HG03521 (cell line): Measurements from ENCODE around the gene PLB1.
"Not testable (repeated sequence)": the region's sequence is repeated elsewhere in the genome, so short reads cannot be mapped to it uniquely, and the experiment has no call there.

Experiments
- ATAC-seq: cut with Tn5 transposase; IDR thresholded peaks from one replicate; pipeline ENCODE4 v1.9.1; 2021; ENCODE audit warnings: mild to moderate bottlenecking, moderate library complexity; ENCODE audit not compliant: unreplicated experiment

The PLB1 gene

DNA sequence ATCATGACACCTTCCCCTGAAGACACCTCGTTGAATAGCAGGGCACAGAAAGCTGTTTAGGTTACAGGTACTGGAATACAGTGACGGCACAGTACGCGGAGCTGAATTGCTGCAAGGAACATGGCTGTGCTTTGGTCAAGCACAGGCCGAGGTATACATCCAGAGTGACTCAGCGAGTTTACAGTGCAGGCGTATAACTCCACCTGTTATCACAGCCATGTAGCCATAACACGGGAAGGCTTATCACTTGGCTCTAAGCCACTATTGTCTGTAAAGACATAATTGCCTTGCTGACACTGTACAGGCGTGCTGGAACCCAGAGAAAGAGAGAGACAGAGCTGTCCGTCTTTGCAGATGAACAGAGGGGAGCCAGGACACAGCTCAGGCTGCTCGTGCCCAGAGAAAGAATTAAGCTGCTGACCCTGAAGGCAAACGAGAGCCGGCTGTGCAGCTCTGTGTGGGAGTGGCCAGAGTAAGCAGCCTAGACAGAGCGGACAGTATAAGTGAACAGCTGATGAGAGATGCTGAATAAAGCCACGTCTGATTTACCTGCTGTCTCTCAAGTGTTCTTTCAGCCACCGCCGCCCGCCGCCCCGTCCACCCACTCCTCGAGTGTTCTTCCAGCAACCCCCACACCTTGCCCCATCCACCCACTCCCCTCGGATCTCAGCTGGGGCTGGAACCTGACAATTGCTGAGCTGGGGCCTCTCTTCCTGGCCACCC is 168.4 kb downstream of the PLB1 start:
- ATAC-seq: no peak

DNA sequence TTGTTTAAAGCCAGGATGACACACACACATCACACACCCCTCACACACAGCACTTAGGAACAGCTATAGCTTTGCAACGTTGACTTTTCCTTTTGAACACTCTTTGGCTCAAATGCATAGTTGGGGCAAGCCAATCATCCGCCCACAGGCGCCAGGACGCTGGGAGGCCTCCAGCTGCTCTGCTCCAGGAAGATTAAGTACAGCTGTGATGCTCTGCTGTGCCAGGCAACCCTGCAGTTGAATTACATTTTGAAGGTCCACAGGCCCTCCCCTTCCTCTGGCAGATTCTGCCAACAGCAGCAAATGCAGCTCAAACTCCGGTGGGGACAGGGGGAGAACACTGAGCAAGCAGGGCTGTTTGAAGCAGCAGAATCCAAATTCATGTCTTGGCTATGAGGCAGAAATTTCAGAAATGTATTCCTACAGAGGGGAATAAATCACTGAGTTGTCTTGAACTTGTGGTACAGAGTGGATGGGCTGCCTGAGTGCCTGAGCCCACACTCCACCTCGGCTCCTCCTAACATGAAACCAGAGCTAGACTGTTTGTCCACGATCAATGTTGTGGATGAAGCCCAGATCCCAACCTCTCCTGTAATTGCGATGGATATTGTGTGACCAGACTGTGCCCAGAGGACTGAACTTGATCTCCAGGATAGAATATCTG is 169.3 kb downstream of the PLB1 start:
- no peak for ATAC-seq

DNA sequence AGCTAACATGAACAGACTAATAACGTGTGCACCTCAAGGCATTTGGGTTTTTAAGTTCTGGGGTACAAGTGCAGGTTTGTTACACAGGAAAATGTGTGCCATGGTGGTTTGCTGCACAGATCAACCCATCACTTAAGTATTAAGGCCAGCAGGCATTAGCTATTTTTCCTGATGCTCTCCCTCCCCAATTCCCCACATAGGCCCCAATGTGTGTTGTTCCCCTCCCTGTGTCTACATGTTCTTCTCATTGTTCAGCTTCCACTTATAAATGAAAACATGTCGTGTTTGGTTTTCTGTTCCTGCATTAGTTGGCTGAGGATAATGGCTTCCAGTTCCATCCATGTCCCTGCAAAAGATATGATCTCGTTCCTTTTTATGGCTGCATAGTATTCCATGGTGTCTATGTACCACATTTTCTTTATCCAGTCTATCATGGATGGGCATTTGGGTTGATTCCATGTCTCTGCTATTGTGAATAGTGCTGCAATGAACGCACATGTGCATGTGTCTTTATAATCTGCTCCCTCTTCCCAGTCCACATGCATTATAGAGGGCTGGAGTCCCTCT is 170.0 kb downstream of the PLB1 start:
- not testable (repeated sequence) for ATAC-seq

DNA sequence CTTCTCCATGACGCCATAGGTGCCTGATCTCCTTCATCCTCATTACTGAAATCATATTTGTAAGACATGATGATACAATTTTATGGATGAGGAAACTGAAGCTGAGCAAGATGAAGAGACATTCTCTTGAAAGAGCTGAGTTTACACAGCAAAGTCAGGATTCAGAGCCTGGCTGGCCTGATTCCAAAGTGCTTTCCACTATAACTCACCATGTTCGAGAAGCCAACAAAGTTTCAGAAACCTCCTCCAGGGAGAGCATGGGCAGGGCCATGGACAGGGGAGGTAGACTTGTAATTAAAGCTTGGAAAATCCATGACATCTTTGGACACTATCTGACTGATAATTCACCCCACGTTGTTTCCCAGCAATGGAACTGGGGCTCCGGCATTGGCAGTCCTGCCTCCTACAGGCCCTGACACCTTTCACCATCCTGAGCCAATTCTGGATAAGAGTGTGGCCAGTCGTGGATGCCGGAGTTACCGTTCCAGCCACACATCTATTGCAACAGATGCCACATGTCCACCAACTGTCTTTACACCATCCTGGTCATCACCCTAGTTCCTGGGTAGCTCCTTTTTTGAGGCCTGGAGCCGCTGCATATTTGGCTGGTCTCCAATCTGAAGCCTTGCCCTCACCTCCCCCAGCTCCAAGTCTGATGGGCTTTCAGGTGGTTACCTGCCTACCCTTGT is 170.8 kb downstream of the PLB1 start:
- no peak for ATAC-seq

DNA sequence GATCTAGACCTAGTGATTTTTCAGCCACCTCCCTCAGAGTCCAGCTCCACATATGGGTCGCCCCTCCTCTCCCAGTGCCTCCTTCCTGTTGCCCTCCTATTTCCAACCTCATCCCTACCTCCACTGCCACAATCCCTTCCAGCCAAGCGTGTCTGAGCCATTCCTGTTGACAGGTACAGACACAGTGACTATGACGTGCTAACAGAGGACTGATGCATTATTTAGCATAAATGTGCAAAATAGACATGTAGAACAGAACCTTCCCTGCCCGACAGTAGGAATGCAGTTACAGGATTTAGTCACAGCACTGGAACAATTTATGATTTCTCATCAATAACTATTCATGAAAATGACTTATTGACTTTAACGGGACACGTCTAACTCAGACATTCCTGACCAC is 171.4 kb downstream of the PLB1 start:
- no peak for ATAC-seq

DNA sequence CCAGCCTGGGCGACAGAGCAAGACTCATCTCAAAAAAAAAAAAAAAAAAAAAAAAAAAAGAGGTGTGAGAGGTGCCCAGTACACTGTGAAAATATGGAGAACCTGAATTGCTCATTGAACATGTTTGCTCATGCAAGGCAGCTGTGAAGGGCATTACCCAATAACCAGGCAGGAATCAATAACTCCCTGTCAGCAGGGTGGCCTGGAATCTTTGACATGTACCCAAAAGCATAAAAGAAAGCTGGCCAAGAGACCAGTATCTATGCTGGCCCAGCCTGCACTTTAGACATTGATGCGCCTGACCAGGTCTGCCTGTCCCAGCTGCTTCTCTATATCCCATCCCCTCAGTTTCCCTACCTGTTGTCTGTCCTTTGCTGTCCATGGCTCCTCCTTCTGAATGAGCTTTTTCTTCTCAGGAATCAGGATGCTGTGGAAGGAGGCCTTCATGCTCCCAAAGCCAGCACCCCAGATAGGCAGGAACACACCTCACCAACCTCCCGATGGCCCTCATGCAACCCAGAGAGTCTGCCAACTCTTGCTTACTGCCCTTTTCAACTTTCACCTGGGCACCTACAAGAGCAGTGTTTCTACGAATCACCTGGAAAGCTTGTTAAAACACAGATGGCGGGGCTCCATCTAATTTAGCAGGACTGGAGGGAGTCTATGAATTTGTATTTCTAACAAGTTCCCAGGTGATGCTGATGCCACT is 172.4 kb downstream of the PLB1 start:
- ATAC-seq: no peak

DNA sequence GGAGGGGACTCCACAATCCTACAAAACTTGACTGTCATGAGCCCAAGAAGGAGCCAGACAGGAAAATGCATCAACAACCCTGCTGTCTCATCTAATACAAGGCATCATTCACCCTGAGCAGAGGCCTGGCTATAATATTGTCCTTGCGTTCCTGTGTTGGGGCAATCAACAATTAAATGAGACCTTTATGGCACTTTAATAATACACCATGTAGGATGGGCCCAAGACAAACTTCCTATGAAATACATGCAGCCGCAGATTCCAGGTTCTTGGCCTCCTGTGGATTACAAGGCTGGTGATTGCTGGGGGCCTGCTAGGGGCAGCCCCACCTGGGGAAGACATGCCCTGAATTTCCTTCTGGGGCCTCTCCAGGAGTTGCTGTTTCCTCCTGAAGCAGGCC is 173.0 kb downstream of the PLB1 start:
- ATAC-seq: no peak

DNA sequence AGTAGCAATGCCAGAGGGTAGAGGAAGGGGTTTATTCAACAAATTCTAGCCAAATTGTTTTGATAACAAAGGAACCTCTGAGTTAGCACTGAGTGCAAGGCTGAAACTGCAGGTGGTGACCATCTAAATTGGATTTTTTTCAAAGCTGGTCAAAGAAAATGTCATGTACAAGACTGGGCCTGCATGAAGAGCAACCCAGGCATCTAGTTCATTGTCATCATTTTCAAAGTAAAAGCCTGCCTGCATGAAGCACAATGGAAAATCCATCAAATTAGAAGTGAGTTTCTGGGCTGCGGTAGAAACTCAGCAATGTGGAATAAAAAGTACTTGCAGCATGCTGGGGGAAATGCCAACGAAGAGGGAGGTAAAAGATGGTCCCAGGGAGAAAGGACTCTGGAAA is 175.0 kb downstream of the PLB1 start:
- ATAC-seq: no peak

DNA sequence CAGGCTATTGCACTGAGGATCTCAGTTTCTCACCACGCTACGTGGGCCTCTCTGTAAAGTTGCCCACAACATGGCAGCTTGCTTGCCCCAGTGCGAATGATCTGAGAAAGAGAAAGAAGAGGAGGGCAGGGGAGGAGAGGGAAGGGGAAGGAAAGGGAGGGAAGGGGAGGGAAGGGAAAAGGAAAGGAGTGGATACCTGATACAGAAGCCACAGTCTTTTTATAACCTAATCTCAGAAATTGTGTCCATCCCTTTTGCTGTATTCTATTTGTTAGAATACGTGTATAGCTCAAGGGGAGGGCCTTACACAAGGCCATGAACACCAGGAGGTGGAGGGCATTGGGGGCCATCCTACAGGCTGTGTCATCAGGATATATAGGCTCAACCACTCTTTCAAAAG is 177.5 kb downstream of the PLB1 start:
- ATAC-seq: no peak

DNA sequence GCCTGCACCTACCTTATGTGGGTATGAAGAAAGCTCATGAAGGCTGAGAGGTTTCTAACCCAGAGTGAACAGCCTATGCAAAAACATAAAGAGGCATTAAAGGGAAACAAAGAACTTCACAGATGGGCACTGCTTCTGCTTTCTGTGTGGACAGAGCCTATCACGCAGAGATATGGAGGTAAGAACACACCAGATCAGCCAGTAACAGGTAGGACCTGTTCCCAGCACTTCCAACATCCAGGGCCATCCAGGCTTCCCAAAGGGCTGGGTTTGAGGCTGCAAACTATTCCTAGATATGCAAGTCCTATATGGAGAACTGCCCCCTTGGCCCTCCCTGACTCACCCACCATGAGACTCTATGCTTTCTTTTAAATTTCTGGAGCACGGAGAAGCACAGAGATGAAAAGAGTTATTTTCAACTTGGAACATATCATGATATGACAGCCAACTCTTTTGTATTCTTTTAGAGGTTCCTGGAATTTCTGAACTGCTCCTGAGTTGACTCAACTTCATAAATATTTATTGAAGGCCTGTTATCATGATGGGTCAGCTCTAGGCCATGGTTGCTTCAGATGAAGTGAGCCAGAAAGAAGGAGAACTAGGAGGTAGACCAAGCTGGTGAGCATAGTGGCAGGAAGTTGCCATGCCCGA is 178.3 kb downstream of the PLB1 start:
- no peak for ATAC-seq

DNA sequence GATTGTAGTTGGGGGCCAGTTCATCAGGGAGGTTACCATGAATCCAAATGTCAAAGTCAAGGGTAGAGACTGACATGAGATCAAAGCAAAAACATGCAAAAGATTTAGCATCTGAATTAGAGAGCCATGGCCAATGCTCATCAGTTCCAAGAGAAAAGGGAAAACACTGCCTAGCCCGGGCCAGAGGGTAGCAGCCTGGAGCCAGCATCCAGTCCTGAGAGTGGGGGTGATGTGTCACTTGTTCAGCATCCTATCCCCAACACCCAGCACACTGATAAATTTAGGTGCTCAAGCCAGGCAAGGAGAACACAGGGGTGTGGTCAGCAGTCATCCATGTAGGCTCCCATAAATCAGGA is 178.8 kb downstream of the PLB1 start:
- ATAC-seq: no peak

DNA sequence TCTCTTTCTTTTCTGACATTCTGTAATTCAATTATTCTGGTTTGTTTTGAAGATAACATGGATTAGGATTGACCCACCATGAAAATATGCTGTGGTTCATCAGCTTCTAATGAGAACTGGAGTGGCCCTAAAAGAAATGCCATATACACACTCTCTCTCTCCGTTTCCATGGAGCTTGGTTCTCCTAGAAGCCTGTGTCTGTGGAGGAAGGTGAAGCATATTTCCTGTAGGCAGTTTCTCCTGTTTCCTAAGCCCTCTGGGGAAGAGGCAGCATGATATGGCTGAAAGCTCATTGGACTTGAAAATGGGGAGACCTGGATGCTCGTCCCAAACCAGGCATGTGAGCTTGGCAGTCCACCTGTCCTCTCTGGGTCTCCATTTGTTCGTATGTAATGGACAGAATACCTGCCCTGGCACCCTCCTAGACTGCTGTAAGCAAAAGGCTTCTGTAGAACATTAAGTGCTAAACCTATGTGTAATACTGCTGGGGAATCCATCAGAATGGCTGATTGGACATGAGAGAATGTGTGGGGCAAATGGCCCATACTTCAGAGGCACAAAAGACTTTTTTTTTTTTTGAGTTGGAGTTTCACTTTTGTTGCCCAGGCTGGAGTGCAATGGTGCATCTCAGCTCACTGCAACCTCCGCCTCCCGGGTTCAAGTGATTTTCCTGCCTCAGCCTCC is 180.4 kb downstream of the PLB1 start:
- ATAC-seq: no peak

DNA sequence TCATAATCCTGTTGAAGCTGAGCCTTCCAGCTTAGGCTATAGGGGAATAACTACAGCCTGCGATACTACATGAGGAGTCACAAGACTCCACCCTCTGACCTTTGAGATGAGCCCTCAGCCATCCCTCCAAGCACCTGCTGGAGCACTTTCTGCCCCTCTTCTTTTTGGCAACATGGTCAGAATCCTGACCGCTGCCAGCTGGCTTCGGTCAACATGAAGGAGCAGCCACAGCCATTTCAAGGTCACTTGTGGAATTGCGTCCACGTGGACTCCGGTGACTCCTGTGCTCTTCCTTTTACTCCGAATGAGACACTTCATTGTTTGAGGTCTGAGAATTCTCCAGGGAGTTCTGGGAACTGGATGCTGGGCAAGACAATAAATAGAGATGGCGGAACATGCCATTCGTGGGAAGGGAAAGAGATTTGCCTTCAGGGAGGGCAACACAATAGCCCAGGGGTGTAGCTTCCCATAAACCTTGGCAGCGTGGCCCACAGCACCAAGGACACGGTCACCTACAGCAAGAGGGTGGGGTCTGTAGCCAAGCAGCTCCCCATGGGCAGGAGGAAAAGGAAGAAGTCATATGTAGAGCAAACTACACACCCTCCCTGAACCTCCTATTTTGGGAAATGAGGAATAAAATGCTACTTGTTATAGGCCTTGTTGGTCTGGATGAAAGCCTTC is 182.5 kb downstream of the PLB1 start:
- no peak for ATAC-seq

DNA sequence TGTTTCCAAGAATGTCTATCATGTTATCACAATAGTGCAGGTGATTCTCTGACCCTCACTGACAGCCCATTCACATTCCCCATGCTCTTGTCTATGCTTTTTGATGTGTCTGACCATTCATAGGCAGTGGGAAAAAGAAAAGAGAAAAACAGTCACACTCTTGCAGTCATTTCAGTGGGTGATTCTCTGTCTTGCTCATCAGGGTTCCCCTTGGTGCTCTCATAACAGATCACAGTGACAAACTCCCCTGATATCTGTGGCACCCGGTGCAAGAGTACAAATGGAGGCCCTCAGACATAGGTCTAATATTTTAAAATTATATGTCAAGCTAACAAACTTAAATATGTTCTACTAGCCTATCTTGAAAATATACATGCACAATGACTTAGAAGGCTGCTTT is 183.1 kb downstream of the PLB1 start:
- no peak for ATAC-seq

DNA sequence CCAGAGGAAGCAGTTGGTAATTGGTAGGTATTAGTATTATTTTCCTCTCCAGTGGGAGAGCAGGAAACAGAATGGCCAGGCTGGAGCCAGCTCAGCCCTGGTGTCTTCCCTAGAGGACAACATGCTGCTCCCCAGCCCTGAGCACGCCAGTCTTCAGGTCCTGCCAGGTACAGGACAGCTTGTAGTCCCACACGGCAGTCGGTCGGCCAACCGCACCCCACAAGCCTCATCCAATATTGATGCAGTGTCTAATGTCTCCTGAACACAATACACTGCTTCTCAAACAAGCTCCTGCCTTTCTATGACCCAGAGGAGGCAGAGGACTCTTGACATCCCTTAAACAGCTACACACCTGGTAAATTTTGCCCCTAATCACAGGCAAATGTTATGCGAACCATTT is 184.8 kb downstream of the PLB1 start:
- no peak for ATAC-seq

DNA sequence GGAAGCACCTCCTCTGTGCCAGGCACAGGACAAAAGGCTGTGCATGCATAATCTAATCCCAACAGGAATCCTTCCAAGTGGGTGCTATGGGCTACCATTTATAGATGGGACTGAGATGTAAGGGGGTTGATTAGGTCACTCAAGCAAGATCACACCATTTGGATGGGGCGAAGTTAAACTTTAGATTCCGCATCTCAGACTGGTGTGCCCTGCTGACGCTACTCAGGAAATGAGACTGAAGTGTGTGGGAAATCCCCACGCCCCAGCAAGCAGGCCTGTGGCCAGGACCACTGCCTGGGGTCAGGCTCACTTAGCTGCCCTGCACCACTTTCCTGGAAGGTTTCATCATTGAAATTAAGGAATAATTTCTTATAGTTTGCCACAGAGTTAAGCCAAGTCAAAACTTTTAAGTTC is 185.3 kb downstream of the PLB1 start:
- peak; percentile 63 for ATAC-seq

DNA sequence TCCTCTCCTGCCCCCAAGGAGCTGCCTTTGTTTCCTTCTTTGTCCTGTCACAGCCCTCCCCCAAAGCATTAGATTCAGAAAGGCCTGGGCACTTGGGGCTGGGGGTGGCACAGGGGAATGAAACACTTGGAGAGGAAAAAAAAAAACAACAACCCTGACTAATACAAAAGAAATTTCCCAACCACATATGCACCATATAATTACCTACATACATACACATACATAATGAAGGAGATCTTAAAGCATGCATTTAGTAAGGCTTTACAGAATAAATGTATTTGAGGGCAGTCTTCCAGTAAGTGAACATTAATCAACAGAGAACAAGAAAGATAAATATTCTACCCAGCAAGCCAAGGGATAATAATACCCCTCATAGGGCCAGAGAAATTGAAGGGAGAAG is 185.7 kb downstream of the PLB1 start:
- no peak for ATAC-seq

DNA sequence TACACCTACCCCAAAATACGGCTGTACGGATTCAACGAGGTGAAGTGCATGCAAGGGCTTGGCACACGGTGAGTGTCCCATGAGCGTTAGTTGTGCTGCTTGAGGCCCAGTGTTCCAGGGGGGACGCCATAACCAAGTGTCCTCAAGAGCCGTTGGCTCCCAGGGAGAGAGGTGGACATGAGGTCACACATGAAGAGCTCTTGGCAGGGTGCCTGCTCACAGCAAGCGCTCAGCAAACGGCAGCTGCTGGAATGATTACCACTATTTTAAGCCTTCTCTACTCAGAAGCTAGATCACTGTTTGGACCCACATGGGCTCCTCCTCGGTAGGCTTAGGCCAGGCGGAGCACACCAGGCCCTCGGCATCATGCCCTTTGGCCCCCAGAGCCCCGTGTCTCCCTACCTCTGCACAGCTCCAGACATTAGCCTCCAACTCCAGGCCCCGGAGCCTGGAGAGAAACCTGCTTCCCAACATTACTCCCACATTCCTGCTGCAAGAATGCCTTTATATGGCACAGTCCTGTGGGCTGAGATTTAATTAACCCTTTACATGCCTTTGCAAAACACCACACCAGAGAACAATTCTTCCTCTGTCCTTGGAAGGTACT is 187.3 kb downstream of the PLB1 start:
- ATAC-seq: no peak

DNA sequence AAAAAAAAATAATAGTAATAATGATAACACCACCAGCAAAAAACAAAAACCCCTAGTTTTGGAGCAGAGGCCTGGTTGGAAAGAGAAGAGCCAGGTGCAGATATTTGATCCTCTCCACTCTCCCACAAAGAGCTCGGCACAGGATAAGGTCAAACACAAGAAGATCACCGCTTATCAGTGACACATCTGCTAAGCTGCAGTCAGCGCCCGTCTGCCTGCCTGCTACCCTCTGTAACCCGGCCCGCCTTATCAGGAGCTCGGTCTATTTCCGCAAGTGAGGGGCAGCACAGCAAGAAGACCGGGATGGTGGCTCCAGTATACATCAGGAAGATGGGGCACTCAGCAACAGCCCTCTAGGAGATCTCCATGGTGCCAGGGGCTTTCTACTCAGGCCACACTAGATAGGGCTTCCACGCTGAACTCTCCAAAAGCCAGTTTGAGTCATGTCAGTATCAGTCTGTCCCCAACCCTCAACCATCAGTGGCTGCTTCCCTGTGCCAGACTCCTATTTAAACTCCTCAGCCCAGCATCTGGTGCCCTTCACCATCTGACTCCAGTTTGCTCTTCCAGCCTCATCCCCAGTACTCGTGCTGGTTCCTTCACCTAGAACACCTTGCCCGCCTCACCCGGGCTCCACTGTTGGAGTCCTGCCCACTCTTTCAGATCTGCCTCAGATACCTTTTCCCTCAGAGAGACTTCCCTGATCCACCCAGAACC is 188.4 kb downstream of the PLB1 start:
- ATAC-seq: no peak
